Activated T-cell treated with anti-CD3 and anti-CD28 coated beads, Interleukin-2, amount 50 U/mL, for 4 hours (primary cell): Measurements from ENCODE around the gene DDX49. TPM values are rescaled to one million over a fixed set of nuclear protein-coding genes. Genes with fewer than 3 reads are reported as not detected.

Source experiments
- ATAC-seq, 2 donors: fragments of 200-7000 bp; cut with Tn5 transposase; one replicate each; pipeline ENCODE4 v1.10.0; 2021
- DNase-seq: peaks from one replicate; pipeline ENCODE4 v3.0.0-alpha.2; 2020
- H3K27me3 Mint-ChIP-seq: one replicate; pipeline ENCODE4 v1.8.0; 2021; ENCODE audit warnings: low read depth, mixed read lengths
- H3K36me3 Mint-ChIP-seq: one replicate; pipeline ENCODE4 v1.8.0; 2022; ENCODE audit warnings: mixed read lengths; ENCODE audit not compliant: insufficient read depth
- H3K4me1 Mint-ChIP-seq: one replicate; pipeline ENCODE4 v1.8.0; 2021; ENCODE audit warnings: low read depth, mixed read lengths
- H3K4me3 Mint-ChIP-seq: one replicate; pipeline ENCODE4 v1.8.0; 2021; ENCODE audit warnings: mild to moderate bottlenecking, moderate library complexity, mixed read lengths
- H3K9me3 Mint-ChIP-seq: one replicate; pipeline ENCODE4 v1.8.0; 2021; ENCODE audit warnings: mixed read lengths
- total RNA-seq, 3 donors: library from RNA; stranded (reverse); gene quantifications; one replicate each; pipeline ENCODE4 v1.2.1, GENCODE V29; 2021

The DDX49 gene
- total RNA-seq, 3 donors from 2014 or later, result 170 to 178 (median 176) TPM

- no peaks in the 10 kb centered on the region for H3K27me3 Mint-ChIP-seq
- DNase-seq, result no peak
- H3K9me3 Mint-ChIP-seq, result peaks cover 4% of the 10 kb centered on the region
- ATAC-seq, result no peak
- no peak overlapping the region for H3K4me3 Mint-ChIP-seq
- H3K4me1 Mint-ChIP-seq, result no peaks in the 10 kb centered on the region
- no peaks in the 10 kb centered on the region for H3K36me3 Mint-ChIP-seq
These were observed 34.6 kb downstream of the DDX49 start for GRCh38 chr19:18954094-18954493.

GRCh38 chr19:18955042-18955441 is 35.5 kb downstream of the DDX49 start:
- Mint-ChIP-seq H3K27me3 (no peaks in the 10 kb centered on the region), H3K36me3 (no peaks in the 10 kb centered on the region), H3K9me3 (peaks cover 4% of the 10 kb centered on the region), H3K4me3 (no peak overlapping the region), H3K4me1 (no peaks in the 10 kb centered on the region)
- ATAC-seq, result no peak
- no peak for DNase-seq

- no peak for ATAC-seq
- DNase-seq, result no peak
- Mint-ChIP-seq H3K27me3 (peaks cover 20% of the 10 kb centered on the region), H3K36me3 (no peaks in the 10 kb centered on the region), H3K9me3 (no peaks in the 10 kb centered on the region), H3K4me1 (peaks cover 10% of the 10 kb centered on the region), H3K4me3 (no peak overlapping the region)
These were observed 40.9 kb downstream of the DDX49 start for GRCh38 chr19:18960370-18960769.

GRCh38 chr19:18961767-18962620 is 42.5 kb downstream of the DDX49 start:
- peak overlapping the region; percentile 28 for H3K4me3 Mint-ChIP-seq
- no peak for DNase-seq
- no peaks in the 10 kb centered on the region for H3K36me3 Mint-ChIP-seq

GRCh38 chr19:18964121-18964520 is 44.6 kb downstream of the DDX49 start:
- DNase-seq (no peak), ATAC-seq (no peak)
- Mint-ChIP-seq H3K9me3 (no peaks in the 10 kb centered on the region), H3K27me3 (peaks cover 22% of the 10 kb centered on the region), H3K36me3 (no peaks in the 10 kb centered on the region), H3K4me1 (peaks cover 10% of the 10 kb centered on the region), H3K4me3 (no peak overlapping the region)

More at GRCh38 chr19:18961767-18962620, 42.5 kb downstream of the DDX49 start:
- peak in 1 of 2 donors; percentile 57 for ATAC-seq
- H3K27me3 Mint-ChIP-seq, result peaks cover 20% of the 10 kb centered on the region
- peaks cover 10% of the 10 kb centered on the region for H3K4me1 Mint-ChIP-seq
- no peaks in the 10 kb centered on the region for H3K9me3 Mint-ChIP-seq

- ATAC-seq (no peak), DNase-seq (no peak)
- H3K4me3 Mint-ChIP-seq, result no peak overlapping the region
- H3K9me3 Mint-ChIP-seq, result no peaks in the 10 kb centered on the region
- peaks cover 22% of the 10 kb centered on the region for H3K27me3 Mint-ChIP-seq
- no peaks in the 10 kb centered on the region for H3K36me3 Mint-ChIP-seq
- H3K4me1 Mint-ChIP-seq, result peaks cover 9% of the 10 kb centered on the region
These were observed 46.8 kb downstream of the DDX49 start for GRCh38 chr19:18966307-18966706.

- H3K4me3 Mint-ChIP-seq, result no peak overlapping the region
- no peak for DNase-seq
- no peaks in the 10 kb centered on the region for H3K4me1 Mint-ChIP-seq
- peaks cover 14% of the 10 kb centered on the region for H3K27me3 Mint-ChIP-seq
- no peaks in the 10 kb centered on the region for H3K9me3 Mint-ChIP-seq
- no peaks in the 10 kb centered on the region for H3K36me3 Mint-ChIP-seq
- no peak for ATAC-seq
These were observed 48.0 kb downstream of the DDX49 start for GRCh38 chr19:18967358-18968146.

- H3K36me3 Mint-ChIP-seq, result no peaks in the 10 kb centered on the region
- H3K27me3 Mint-ChIP-seq, result peaks cover 7% of the 10 kb centered on the region
- H3K9me3 Mint-ChIP-seq, result no peaks in the 10 kb centered on the region
- H3K4me1 Mint-ChIP-seq, result peaks cover 2% of the 10 kb centered on the region
- DNase-seq, result no peak
- no peak for ATAC-seq
- no peak overlapping the region for H3K4me3 Mint-ChIP-seq
These were observed 50.6 kb downstream of the DDX49 start for GRCh38 chr19:18969931-18970659.

- no peaks in the 10 kb centered on the region for H3K9me3 Mint-ChIP-seq
- no peak overlapping the region for H3K4me3 Mint-ChIP-seq
- DNase-seq, result no peak
- H3K4me1 Mint-ChIP-seq, result peaks cover 2% of the 10 kb centered on the region
- no peaks in the 10 kb centered on the region for H3K36me3 Mint-ChIP-seq
- H3K27me3 Mint-ChIP-seq, result peaks cover 7% of the 10 kb centered on the region
- no peak for ATAC-seq
These were observed 52.8 kb downstream of the DDX49 start for GRCh38 chr19:18972301-18972811.

GRCh38 chr19:18972851-18973250 is 53.3 kb downstream of the DDX49 start:
- H3K4me1 Mint-ChIP-seq, result peaks cover 2% of the 10 kb centered on the region
- no peak for ATAC-seq

GRCh38 chr19:18975011-18975410 is 55.5 kb downstream of the DDX49 start:
- no peak overlapping the region for H3K4me3 Mint-ChIP-seq
- peaks cover 2% of the 10 kb centered on the region for H3K4me1 Mint-ChIP-seq
- H3K9me3 Mint-ChIP-seq, result no peaks in the 10 kb centered on the region
- peaks cover 5% of the 10 kb centered on the region for H3K27me3 Mint-ChIP-seq
- ATAC-seq, result no peak
- H3K36me3 Mint-ChIP-seq, result no peaks in the 10 kb centered on the region
- DNase-seq, result no peak

More at GRCh38 chr19:18972851-18973250, 53.3 kb downstream of the DDX49 start:
- DNase-seq, result no peak
- no peaks in the 10 kb centered on the region for H3K36me3 Mint-ChIP-seq
- no peak overlapping the region for H3K4me3 Mint-ChIP-seq
- H3K27me3 Mint-ChIP-seq, result peaks cover 5% of the 10 kb centered on the region
- H3K9me3 Mint-ChIP-seq, result no peaks in the 10 kb centered on the region

GRCh38 chr19:18975869-18976268 is 56.4 kb downstream of the DDX49 start:
- H3K27me3 Mint-ChIP-seq, result peaks cover 6% of the 10 kb centered on the region
- peaks cover 2% of the 10 kb centered on the region for H3K4me1 Mint-ChIP-seq
- no peaks in the 10 kb centered on the region for H3K9me3 Mint-ChIP-seq
- H3K4me3 Mint-ChIP-seq, result no peak overlapping the region
- no peak for DNase-seq
- ATAC-seq, result no peak
- no peaks in the 10 kb centered on the region for H3K36me3 Mint-ChIP-seq
